Measurements from ENCODE around the gene SSBP3.

GRCh38 chr1:54199151-54199764, 206.9 kb downstream of the SSBP3 start:
- no peak for TF ChIP-seq CTCF (IDR thresholded peaks at IDR 0.05)
- TF ChIP-seq POLR2A (IDR thresholded peaks at IDR 0.05) = no peak
